Activated naive CD4-positive, alpha-beta T cell treated with anti-CD3 and anti-CD28 coated beads, Interleukin-2, amount 50 U/mL, for 72 hours (primary cell): Measurements from ENCODE around the gene COLEC11. TPM values are rescaled to one million over a fixed set of nuclear protein-coding genes. Genes with fewer than 3 reads are reported as not detected.

Experiments used
- ATAC-seq, 2 donors: fragments of 150-1000 bp; cut with Tn5 transposase; 2 replicates each; pipeline ENCODE4 v1.10.0; 2021; ENCODE audit warnings: mild to moderate bottlenecking in 2 of 2, moderate library complexity in 2 of 2
- DNase-seq, 2 donors: peaks; one replicate each; pipeline ENCODE4 v3.0.0; 2021 to 2022; ENCODE audit warnings: low spot score in 2 of 2
- H3K27ac Mint-ChIP-seq, 2 donors: one replicate each; pipeline ENCODE4 v1.8.0; 2022; ENCODE audit warnings: mild to moderate bottlenecking in 2 of 2, mixed read lengths in 2 of 2
- H3K36me3 Mint-ChIP-seq, 2 donors: one replicate each; pipeline ENCODE4 v1.8.0; 2022; ENCODE audit warnings: mixed read lengths in 2 of 2
- H3K9me3 Mint-ChIP-seq, 2 donors: one replicate each; pipeline ENCODE4 v1.8.0; 2022; ENCODE audit warnings: mixed read lengths in 2 of 2
- total RNA-seq, 2 donors: library from RNA; stranded (reverse); gene quantifications; one replicate each; pipeline ENCODE4 v1.2.3, GENCODE V29; 2022

Gene COLEC11
- total RNA-seq, 2 donors from 2014 or later: not detected

GRCh38 chr2:3664118-3664517, 69.2 kb downstream of the COLEC11 start:
- DNase-seq (no peak), ATAC-seq (no peak)
- Mint-ChIP-seq H3K9me3 (no peaks in the 10 kb centered on the region), H3K36me3 (no peaks in the 10 kb centered on the region), H3K27ac (no peak overlapping the region)

- H3K36me3 Mint-ChIP-seq: no peaks in the 10 kb centered on the region
These were observed 70.0 kb downstream of the COLEC11 start for GRCh38 chr2:3664925-3665324.

GRCh38 chr2:3665886-3666612, 71.1 kb downstream of the COLEC11 start:
- ATAC-seq (no peak), DNase-seq (peak in 1 of 2 donors; percentile 37)
- Mint-ChIP-seq H3K27ac (no peak overlapping the region), H3K36me3 (no peaks in the 10 kb centered on the region), H3K9me3 (no peaks in the 10 kb centered on the region)

More at GRCh38 chr2:3664925-3665324, 70.0 kb downstream of the COLEC11 start:
- Mint-ChIP-seq H3K27ac (no peak overlapping the region), H3K9me3 (no peaks in the 10 kb centered on the region)
- ATAC-seq (no peak), DNase-seq (peak in 1 of 2 donors; percentile 18)

- Mint-ChIP-seq H3K27ac (no peak overlapping the region), H3K36me3 (no peaks in the 10 kb centered on the region), H3K9me3 (no peaks in the 10 kb centered on the region)
- ATAC-seq (no peak), DNase-seq (peak in 1 of 2 donors; percentile 35)
These were observed 71.7 kb downstream of the COLEC11 start for GRCh38 chr2:3666613-3666975.

- Mint-ChIP-seq H3K27ac (no peak overlapping the region), H3K36me3 (no peaks in the 10 kb centered on the region), H3K9me3 (no peaks in the 10 kb centered on the region)
- DNase-seq (peak in 1 of 2 donors; percentile 41), ATAC-seq (no peak)
These were observed 72.3 kb downstream of the COLEC11 start for GRCh38 chr2:3667151-3667631.

- DNase-seq: no peak
- H3K36me3 Mint-ChIP-seq: no peaks in the 10 kb centered on the region
These were observed 74.7 kb downstream of the COLEC11 start for GRCh38 chr2:3669656-3670055.

GRCh38 chr2:3670376-3670775, 75.5 kb downstream of the COLEC11 start:
- H3K9me3 Mint-ChIP-seq: no peaks in the 10 kb centered on the region
- H3K36me3 Mint-ChIP-seq: no peaks in the 10 kb centered on the region
- no peak overlapping the region for H3K27ac Mint-ChIP-seq
- ATAC-seq: no peak
- DNase-seq: no peak

More at GRCh38 chr2:3669656-3670055, 74.7 kb downstream of the COLEC11 start:
- H3K27ac Mint-ChIP-seq: no peak overlapping the region
- no peak for ATAC-seq
- no peaks in the 10 kb centered on the region for H3K9me3 Mint-ChIP-seq

GRCh38 chr2:3670941-3671340, 76.0 kb downstream of the COLEC11 start:
- H3K36me3 Mint-ChIP-seq: no peaks in the 10 kb centered on the region
- no peak overlapping the region for H3K27ac Mint-ChIP-seq

GRCh38 chr2:3672861-3673678, 78.2 kb downstream of the COLEC11 start:
- no peak overlapping the region for H3K27ac Mint-ChIP-seq
- ATAC-seq (no peak), DNase-seq (no peak)
- no peaks in the 10 kb centered on the region for H3K9me3 Mint-ChIP-seq
- H3K36me3 Mint-ChIP-seq: no peaks in the 10 kb centered on the region

More at GRCh38 chr2:3670941-3671340, 76.0 kb downstream of the COLEC11 start:
- ATAC-seq (no peak), DNase-seq (no peak)
- no peaks in the 10 kb centered on the region for H3K9me3 Mint-ChIP-seq

- ATAC-seq (no peak), DNase-seq (no peak)
- no peak overlapping the region for H3K27ac Mint-ChIP-seq
- H3K36me3 Mint-ChIP-seq: no peaks in the 10 kb centered on the region
- H3K9me3 Mint-ChIP-seq: no peaks in the 10 kb centered on the region
These were observed 79.3 kb downstream of the COLEC11 start for GRCh38 chr2:3674066-3674845.

GRCh38 chr2:3675687-3676086, 80.8 kb downstream of the COLEC11 start:
- DNase-seq (no peak), ATAC-seq (no peak)
- Mint-ChIP-seq H3K9me3 (no peaks in the 10 kb centered on the region), H3K27ac (no peak overlapping the region), H3K36me3 (no peaks in the 10 kb centered on the region)

GRCh38 chr2:3677436-3677835, 82.5 kb downstream of the COLEC11 start:
- no peak overlapping the region for H3K27ac Mint-ChIP-seq
- no peak for DNase-seq
- ATAC-seq: no peak
- no peaks in the 10 kb centered on the region for H3K9me3 Mint-ChIP-seq
- H3K36me3 Mint-ChIP-seq: no peaks in the 10 kb centered on the region

- no peak for DNase-seq
These were observed 83.3 kb downstream of the COLEC11 start for GRCh38 chr2:3678212-3678611.

GRCh38 chr2:3679180-3679579, 84.3 kb downstream of the COLEC11 start:
- DNase-seq (no peak), ATAC-seq (no peak)
- Mint-ChIP-seq H3K27ac (no peak overlapping the region), H3K9me3 (no peaks in the 10 kb centered on the region), H3K36me3 (no peaks in the 10 kb centered on the region)

More at GRCh38 chr2:3678212-3678611, 83.3 kb downstream of the COLEC11 start:
- no peaks in the 10 kb centered on the region for H3K36me3 Mint-ChIP-seq
- H3K9me3 Mint-ChIP-seq: no peaks in the 10 kb centered on the region
- no peak for ATAC-seq
- H3K27ac Mint-ChIP-seq: no peak overlapping the region

GRCh38 chr2:3679616-3680393, 84.9 kb downstream of the COLEC11 start:
- ATAC-seq (no peak), DNase-seq (no peak)
- H3K27ac Mint-ChIP-seq: no peak overlapping the region
- no peaks in the 10 kb centered on the region for H3K9me3 Mint-ChIP-seq
- no peaks in the 10 kb centered on the region for H3K36me3 Mint-ChIP-seq
